ENCODE measurements around the gene BRINP3. TPM values are rescaled to one million over a fixed set of nuclear protein-coding genes. Genes with fewer than 3 reads are reported as not detected.

Gene BRINP3
- total and polyA plus RNA-seq, 2 experiments from 2014 or later: 5.0 to 6.3 TPM

DNA sequence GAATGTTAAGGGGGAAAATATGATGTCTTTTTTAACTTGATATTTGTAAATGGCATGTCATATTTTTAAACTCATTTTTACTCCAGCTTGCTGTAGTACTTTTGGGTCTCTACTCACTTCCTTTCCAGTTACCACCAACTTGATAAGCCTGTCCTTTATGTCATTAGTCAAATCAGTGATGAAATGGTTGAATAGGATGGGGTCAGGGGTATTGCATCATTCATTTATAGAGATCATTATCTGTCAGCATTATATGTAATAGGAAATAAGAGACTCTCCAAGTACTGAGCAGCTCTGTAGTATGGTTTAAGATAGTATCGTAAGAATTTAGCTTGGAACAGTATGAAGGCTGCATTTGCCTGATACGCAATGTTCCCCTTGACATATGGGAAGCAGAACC, 227.3 kb downstream of the BRINP3 start:
- peak in 1 of 2 donors; percentile 16 for DNase-seq (ENCODE audit: low read depth in 1 of 2, low spot score in 1 of 2)
- H3K36me3 ChIP-seq: no peaks in the 10 kb centered on the region
- H3K4me3 ChIP-seq: no peak overlapping the region
- no peaks in the 10 kb centered on the region for H3K27me3 ChIP-seq
- H3K27ac ChIP-seq: no peak overlapping the region
- H3K9me3 ChIP-seq (ENCODE audit: low read depth): no peaks in the 10 kb centered on the region
- no peaks in the 10 kb centered on the region for H3K4me1 ChIP-seq (ENCODE audit: low read depth)
- TF ChIP-seq, protein P1, sequence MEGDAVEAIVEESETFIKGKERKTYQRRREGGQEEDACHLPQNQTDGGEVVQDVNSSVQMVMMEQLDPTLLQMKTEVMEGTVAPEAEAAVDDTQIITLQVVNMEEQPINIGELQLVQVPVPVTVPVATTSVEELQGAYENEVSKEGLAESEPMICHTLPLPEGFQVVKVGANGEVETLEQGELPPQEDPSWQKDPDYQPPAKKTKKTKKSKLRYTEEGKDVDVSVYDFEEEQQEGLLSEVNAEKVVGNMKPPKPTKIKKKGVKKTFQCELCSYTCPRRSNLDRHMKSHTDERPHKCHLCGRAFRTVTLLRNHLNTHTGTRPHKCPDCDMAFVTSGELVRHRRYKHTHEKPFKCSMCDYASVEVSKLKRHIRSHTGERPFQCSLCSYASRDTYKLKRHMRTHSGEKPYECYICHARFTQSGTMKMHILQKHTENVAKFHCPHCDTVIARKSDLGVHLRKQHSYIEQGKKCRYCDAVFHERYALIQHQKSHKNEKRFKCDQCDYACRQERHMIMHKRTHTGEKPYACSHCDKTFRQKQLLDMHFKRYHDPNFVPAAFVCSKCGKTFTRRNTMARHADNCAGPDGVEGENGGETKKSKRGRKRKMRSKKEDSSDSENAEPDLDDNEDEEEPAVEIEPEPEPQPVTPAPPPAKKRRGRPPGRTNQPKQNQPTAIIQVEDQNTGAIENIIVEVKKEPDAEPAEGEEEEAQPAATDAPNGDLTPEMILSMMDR (IDR thresholded peaks at IDR 0.05; ENCODE audit: low read depth, low read length): no peak

DNA sequence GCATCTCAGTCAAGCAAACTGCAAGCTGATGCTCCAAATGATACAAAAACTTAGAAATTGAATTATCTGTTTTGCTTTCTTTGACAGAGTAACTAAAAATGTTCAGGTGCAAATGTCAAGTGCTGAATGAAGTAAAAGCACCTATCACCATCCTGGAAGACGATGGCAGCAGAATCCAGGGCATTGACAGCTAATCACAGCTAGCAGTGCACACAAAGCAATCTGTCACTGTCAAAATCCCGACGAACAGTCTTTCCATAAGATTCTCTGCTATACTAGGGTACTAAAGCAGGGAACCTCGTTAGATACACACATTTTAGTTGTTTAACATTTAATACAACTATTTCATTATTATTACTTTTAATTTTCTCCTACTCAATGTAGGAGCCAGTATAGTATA, 233.3 kb downstream of the BRINP3 start:
- DNase-seq (ENCODE audit: low read depth in 1 of 2, low spot score in 1 of 2): peak in 1 of 2 donors; percentile 9
- H3K4me3 ChIP-seq: no peak overlapping the region
- H3K27me3 ChIP-seq: no peaks in the 10 kb centered on the region
- H3K9me3 ChIP-seq (ENCODE audit: low read depth): no peaks in the 10 kb centered on the region
- no peaks in the 10 kb centered on the region for H3K36me3 ChIP-seq
- H3K27ac ChIP-seq: peak overlapping the region; percentile 69
- TF ChIP-seq, protein P1 (IDR thresholded peaks at IDR 0.05; ENCODE audit: low read depth, low read length): no peak
- H3K4me1 ChIP-seq (ENCODE audit: low read depth): peaks cover 7% of the 10 kb centered on the region

DNA sequence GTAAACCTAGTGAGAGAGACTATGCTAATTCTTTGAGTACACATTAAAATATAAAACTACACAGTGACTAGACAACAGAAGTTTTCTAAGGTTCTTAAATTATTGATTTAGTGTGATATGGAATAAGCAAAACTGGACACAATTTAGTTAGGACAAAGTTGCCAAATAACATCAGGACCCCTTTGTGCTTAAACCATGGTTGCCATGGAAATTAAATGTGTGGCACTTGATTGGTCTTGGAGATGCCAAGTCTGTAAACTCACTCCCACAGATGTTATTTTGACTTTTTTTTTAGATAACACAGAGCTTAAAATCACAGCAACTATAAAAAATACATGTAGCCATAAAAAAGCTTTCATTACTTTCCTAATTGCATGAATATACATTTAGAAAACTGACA, 234.6 kb downstream of the BRINP3 start:
- TF ChIP-seq, protein P1 (IDR thresholded peaks at IDR 0.05; ENCODE audit: low read depth, low read length): no peak
- Histone ChIP-seq H3K27ac (no peak overlapping the region), H3K4me3 (no peak overlapping the region), H3K9me3 (ENCODE audit: low read depth) (no peaks in the 10 kb centered on the region), H3K4me1 (ENCODE audit: low read depth) (peaks cover 7% of the 10 kb centered on the region), H3K27me3 (no peaks in the 10 kb centered on the region), H3K36me3 (no peaks in the 10 kb centered on the region)
- no peak for DNase-seq (ENCODE audit: low read depth in 1 of 2, low spot score in 1 of 2)

DNA sequence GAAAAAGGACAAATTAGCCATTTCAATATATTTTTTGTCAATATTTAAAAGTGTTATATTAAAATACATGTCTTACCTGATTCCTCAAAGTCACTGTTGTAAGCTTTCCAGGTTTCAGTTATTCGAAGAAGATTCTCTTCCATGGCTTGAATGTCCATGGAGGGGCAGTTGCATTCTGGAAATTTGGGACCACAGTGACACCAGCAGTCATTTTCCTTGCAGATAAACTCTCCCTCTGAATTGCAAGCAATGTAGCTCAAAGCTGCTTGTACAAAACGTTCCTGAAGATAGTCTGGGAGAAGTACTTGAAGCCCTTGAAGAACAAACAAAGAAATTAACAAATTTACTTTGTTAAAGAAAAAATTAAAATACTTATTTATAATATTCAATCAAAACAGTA, 251.7 kb downstream of the BRINP3 start:
- TF ChIP-seq, protein P1 (IDR thresholded peaks at IDR 0.05; ENCODE audit: low read depth, low read length): no peak

DNA sequence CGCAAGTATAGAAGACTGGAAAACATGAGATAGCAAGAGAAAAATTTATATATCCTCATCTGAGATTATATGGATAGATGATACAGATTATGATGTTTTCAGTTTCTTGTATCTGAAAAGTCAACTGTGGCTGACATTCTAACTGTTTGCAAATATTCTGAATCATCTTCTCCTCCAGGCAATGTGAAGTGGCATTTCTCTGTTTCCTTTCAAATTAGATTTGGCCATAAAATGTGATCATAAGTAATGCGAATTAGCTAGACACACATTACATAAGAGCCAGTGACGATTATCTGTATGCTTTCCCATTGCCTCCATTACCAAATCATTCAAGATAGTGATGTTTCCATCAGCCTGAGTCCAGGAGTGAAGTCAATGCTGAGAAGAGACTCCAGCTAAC, 265.2 kb downstream of the BRINP3 start:
- H3K4me3 ChIP-seq: no peak overlapping the region

More for the DNA sequence above, 251.7 kb downstream of the BRINP3 start:
- Histone ChIP-seq H3K27ac (no peak overlapping the region), H3K9me3 (ENCODE audit: low read depth) (no peaks in the 10 kb centered on the region), H3K4me1 (ENCODE audit: low read depth) (no peaks in the 10 kb centered on the region), H3K36me3 (no peaks in the 10 kb centered on the region), H3K4me3 (no peak overlapping the region), H3K27me3 (no peaks in the 10 kb centered on the region)
- DNase-seq (ENCODE audit: low read depth in 1 of 2, low spot score in 1 of 2): peak in 1 of 2 donors; percentile 3

More for the DNA sequence above, 265.2 kb downstream of the BRINP3 start:
- H3K27me3 ChIP-seq: no peaks in the 10 kb centered on the region
- H3K4me1 ChIP-seq (ENCODE audit: low read depth): no peaks in the 10 kb centered on the region
- no peak for DNase-seq (ENCODE audit: low read depth in 1 of 2, low spot score in 1 of 2)
- TF ChIP-seq, protein P1 (IDR thresholded peaks at IDR 0.05; ENCODE audit: low read depth, low read length): no peak
- no peaks in the 10 kb centered on the region for H3K36me3 ChIP-seq
- no peak overlapping the region for H3K27ac ChIP-seq
- no peaks in the 10 kb centered on the region for H3K9me3 ChIP-seq (ENCODE audit: low read depth)

Data from cardiac muscle cell (in vitro differentiated cells and primary cell).